DOHH2 (cell line): ENCODE results near the gene CSNK2B.

Experiments
- H3F3A ChIP-seq: fragments of 200-600 bp; sonication (generic), shearing (Covaris generic); 2 replicates; pipeline ENCODE4 v1.6.0; 2016; ENCODE audit warnings: antibody characterized with exemption, mild to moderate bottlenecking; ENCODE audit not compliant: control insufficient read depth, insufficient read depth
- H3K27ac ChIP-seq: fragments of 200-600 bp; sonication (generic); 2 replicates; pipeline ENCODE4 v1.5.1; 2014; ENCODE audit warnings: low read depth, mild to moderate bottlenecking, low read length, moderate library complexity
- H3K27me3 ChIP-seq: fragments of 200-600 bp; sonication (generic); 2 replicates; pipeline ENCODE4 v1.6.1; 2014; ENCODE audit warnings: mild to moderate bottlenecking, low read length, mixed read lengths; ENCODE audit not compliant: control insufficient read depth
- H3K36me3 ChIP-seq: fragments of 200-600 bp; sonication (generic); 2 replicates; pipeline ENCODE4 v1.6.1; 2014; ENCODE audit warnings: mild to moderate bottlenecking, low read length, moderate library complexity, mixed read lengths; ENCODE audit not compliant: control insufficient read depth
- H3K4me1 ChIP-seq: fragments of 200-600 bp; sonication (generic); 2 replicates; pipeline ENCODE4 v1.6.1; 2014; ENCODE audit warnings: mild to moderate bottlenecking, low read length, mixed read lengths; ENCODE audit not compliant: control insufficient read depth
- H3K4me2 ChIP-seq: fragments of 200-600 bp; sonication (generic); 2 replicates; pipeline ENCODE4 v1.6.0; 2014; ENCODE audit warnings: mild to moderate bottlenecking, low read length, moderate library complexity
- H3K4me3 ChIP-seq: fragments of 200-600 bp; sonication (generic); 2 replicates; pipeline ENCODE4 v1.5.1; 2014; ENCODE audit warnings: mild to moderate bottlenecking, low read length, mixed read lengths
- H3K79me2 ChIP-seq: fragments of 200-600 bp; sonication (generic); 2 replicates; pipeline ENCODE4 v1.6.1; 2014; ENCODE audit warnings: mild to moderate bottlenecking, low read length, mixed read lengths; ENCODE audit not compliant: control insufficient read depth
- H3K9me2 ChIP-seq: fragments of 200-600 bp; sonication (generic); replicated peaks from 2 replicates; pipeline ENCODE4 v1.6.1; 2014; ENCODE audit warnings: mild to moderate bottlenecking, low read length, mixed read lengths; ENCODE audit not compliant: control insufficient read depth
- H3K9me3 ChIP-seq: fragments of 200-600 bp; sonication (generic); 2 replicates; pipeline ENCODE4 v1.6.1; 2014; ENCODE audit warnings: antibody characterized with exemption, low read length, mixed read lengths; ENCODE audit not compliant: control insufficient read depth, insufficient read depth
- H4K20me1 ChIP-seq: fragments of 200-600 bp; sonication (generic); 2 replicates; pipeline ENCODE4 v1.6.0; 2014; ENCODE audit warnings: low read depth, mild to moderate bottlenecking, antibody characterized with exemption, low read length, moderate library complexity; ENCODE audit not compliant: control insufficient read depth, insufficient read depth
- EZH2phosphoT487 ChIP-seq: fragments of 200-600 bp; sonication (generic); IDR thresholded peaks from 2 replicates; pipeline ENCODE4 v1.6.1; 2017; ENCODE audit warnings: borderline replicate concordance, mild to moderate bottlenecking, antibody characterized with exemption, low read length, moderate library complexity, mixed read lengths
- TF ChIP-seq, protein P1 (sequence below): fragments of 200-600 bp; sonication (generic); IDR thresholded peaks from one replicate; pipeline ENCODE4 v1.5.1; 2014; ENCODE audit warnings: antibody characterized with exemption, mild to moderate bottlenecking, low read depth, low read length; ENCODE audit not compliant: poor library complexity, severe bottlenecking

CSNK2B gene

DNA sequence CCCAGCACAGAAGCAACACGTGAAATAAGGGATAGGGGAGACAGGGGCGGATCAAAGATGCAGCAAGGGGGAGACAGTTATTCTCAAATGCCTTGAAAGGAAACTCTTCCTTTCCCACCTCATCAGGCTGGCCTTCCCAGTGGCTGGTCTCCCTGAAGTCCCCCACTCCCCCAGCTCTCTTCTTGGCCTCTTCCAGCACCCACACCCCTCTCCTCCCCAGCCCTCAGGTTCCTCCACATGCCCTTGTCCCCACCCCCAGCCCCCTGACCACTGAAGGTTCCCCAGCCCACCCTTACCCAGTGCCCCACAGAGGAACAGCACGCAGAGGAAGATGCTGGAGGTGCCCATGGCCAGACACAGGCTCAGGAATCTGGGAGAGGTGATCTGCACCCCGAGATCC, 47.6 kb downstream of the CSNK2B start:
- Histone ChIP-seq H3F3A (no peaks in the 10 kb centered on the region), H3K4me3 (no peak overlapping the region), H3K36me3 (no peaks in the 10 kb centered on the region), H3K4me2 (no peak overlapping the region), H3K27me3 (peaks cover 47% of the 10 kb centered on the region), H3K4me1 (peaks cover 5% of the 10 kb centered on the region; the same call in 1 of the 2 replicates), H3K27ac (no peak overlapping the region), H3K9me2 (no peaks in the 10 kb centered on the region), H3K79me2 (no peaks in the 10 kb centered on the region), H3K9me3 (no peaks in the 10 kb centered on the region), H4K20me1 (no peaks in the 10 kb centered on the region)
- TF ChIP-seq, protein P1, sequence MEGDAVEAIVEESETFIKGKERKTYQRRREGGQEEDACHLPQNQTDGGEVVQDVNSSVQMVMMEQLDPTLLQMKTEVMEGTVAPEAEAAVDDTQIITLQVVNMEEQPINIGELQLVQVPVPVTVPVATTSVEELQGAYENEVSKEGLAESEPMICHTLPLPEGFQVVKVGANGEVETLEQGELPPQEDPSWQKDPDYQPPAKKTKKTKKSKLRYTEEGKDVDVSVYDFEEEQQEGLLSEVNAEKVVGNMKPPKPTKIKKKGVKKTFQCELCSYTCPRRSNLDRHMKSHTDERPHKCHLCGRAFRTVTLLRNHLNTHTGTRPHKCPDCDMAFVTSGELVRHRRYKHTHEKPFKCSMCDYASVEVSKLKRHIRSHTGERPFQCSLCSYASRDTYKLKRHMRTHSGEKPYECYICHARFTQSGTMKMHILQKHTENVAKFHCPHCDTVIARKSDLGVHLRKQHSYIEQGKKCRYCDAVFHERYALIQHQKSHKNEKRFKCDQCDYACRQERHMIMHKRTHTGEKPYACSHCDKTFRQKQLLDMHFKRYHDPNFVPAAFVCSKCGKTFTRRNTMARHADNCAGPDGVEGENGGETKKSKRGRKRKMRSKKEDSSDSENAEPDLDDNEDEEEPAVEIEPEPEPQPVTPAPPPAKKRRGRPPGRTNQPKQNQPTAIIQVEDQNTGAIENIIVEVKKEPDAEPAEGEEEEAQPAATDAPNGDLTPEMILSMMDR, result no peak
- TF ChIP-seq EZH2phosphoT487, result no peak

DNA sequence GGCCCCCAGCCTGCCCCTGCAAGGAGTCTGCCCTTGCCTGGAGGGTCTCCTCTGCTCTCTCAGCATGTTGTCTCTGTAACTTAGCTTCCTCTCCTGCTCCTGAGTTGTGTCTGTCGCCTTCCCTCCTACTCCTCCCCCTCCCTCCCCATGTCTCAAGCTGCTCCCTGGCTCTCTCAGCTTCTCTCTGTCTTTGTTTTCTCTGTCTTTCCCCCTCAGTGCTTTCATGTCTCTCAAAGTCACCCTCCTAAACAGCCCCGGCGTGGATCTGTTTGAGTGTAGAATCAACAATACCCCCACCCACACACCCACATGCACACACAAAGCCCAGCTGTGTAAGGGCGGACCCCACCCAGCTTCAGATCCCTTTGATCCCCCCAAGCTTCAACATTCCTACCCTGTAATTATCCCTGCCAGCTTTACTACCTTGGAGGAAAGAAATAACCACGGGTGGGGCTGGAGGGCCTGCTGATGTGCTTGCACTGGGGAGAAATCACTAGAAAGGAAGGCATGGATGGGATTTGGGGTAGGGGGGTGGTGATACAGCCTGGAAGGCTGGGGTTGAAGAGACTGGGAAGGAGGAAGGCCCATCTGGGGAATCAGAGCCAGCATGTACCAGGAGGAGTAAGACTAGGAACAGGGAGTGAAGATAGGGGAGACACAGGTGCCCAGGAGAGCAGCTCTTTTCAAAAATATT, 48.3 kb downstream of the CSNK2B start:
- Histone ChIP-seq H3F3A (no peaks in the 10 kb centered on the region), H3K27me3 (peaks cover 47% of the 10 kb centered on the region), H3K9me3 (no peaks in the 10 kb centered on the region), H3K9me2 (no peaks in the 10 kb centered on the region), H3K4me3 (no peak overlapping the region), H3K27ac (no peak overlapping the region), H3K36me3 (no peaks in the 10 kb centered on the region), H3K4me1 (peaks cover 5% of the 10 kb centered on the region; the same call in 1 of the 2 replicates), H3K79me2 (no peaks in the 10 kb centered on the region), H3K4me2 (no peak overlapping the region), H4K20me1 (no peaks in the 10 kb centered on the region)
- TF ChIP-seq EZH2phosphoT487, result no peak
- TF ChIP-seq, protein P1, result no peak

- Histone ChIP-seq H3K27me3 (peaks cover 42% of the 10 kb centered on the region), H4K20me1 (no peaks in the 10 kb centered on the region), H3K36me3 (no peaks in the 10 kb centered on the region), H3K4me2 (no peak within 1 kb of the TSS), H3K27ac (no peak within 1 kb of the TSS), H3K9me3 (no peaks in the 10 kb centered on the region), H3K4me1 (peaks cover 5% of the 10 kb centered on the region; the same call in 1 of the 2 replicates), H3F3A (no peaks in the 10 kb centered on the region), H3K79me2 (no peaks in the 10 kb centered on the region), H3K9me2 (no peaks in the 10 kb centered on the region), H3K4me3 (no peak within 1 kb of the TSS)
- TF ChIP-seq EZH2phosphoT487, result no peak
These were observed 49.4 kb downstream of the CSNK2B start, which contains the start of gene LY6G6D for GRCh38 chr6:31715022-31715958. Gene LY6G6D (plus strand): TSS chr6:31715348. CDS start chr6:31715356, 8 bp downstream.
